HepG2 (cell line): Measurements from ENCODE around the gene ZNF512B. TPM values are rescaled to one million over a fixed set of nuclear protein-coding genes. Genes with fewer than 3 reads are reported as not detected.

ENCODE experiments used
- ARID2 ChIP-seq: sonication (generic); formaldehyde crosslinking; IDR thresholded peaks from 2 replicates; pipeline ENCODE4 v1.8.1; 2022; ENCODE audit warnings: mild to moderate bottlenecking, missing genetic modification reagents, borderline replicate concordance
- HMG20A ChIP-seq: IDR thresholded peaks from 2 replicates; pipeline ENCODE4 v1.6.1; 2016; ENCODE audit warnings: borderline replicate concordance
- NAIF1 ChIP-seq: sonication (generic); formaldehyde crosslinking; IDR thresholded peaks from 2 replicates; pipeline ENCODE4 v1.5.0; 2020; ENCODE audit warnings: mild to moderate bottlenecking, missing genetic modification reagents, borderline replicate concordance
- PRDM15 ChIP-seq: sonication (generic); formaldehyde crosslinking; IDR thresholded peaks from 2 replicates; pipeline ENCODE4 v1.4.0; 2020; ENCODE audit warnings: missing genetic modification reagents
- SKI ChIP-seq: fragments of 450-650 bp; IDR thresholded peaks from one replicate; pipeline ENCODE4 v1.6.1; 2018; ENCODE audit warnings: mild to moderate bottlenecking; ENCODE audit not compliant: partially characterized antibody
- U2AF2 ChIP-seq: fragments of 200-400 bp; formaldehyde crosslinking; IDR thresholded peaks from 2 replicates; pipeline ENCODE4 v1.6.1; 2017; ENCODE audit warnings: low read depth, mild to moderate bottlenecking, low read length
- YY1 ChIP-seq: IDR thresholded peaks from 2 replicates; pipeline ENCODE4 v1.6.1; 2011; ENCODE audit warnings: low read length, low read depth, moderate library complexity, mild to moderate bottlenecking; ENCODE audit not compliant: insufficient read depth, insufficient replicate concordance
- ZBTB3 ChIP-seq: sonication (generic); formaldehyde crosslinking; IDR thresholded peaks from 2 replicates; pipeline ENCODE4 v1.4.0; 2020; ENCODE audit warnings: low read depth, mild to moderate bottlenecking, moderate library complexity, missing genetic modification reagents, borderline replicate concordance
- ZBTB40 ChIP-seq, 2 experiments: fragments of 450-650 bp in 1 of 2; sonication (generic) in 1 of 2; formaldehyde crosslinking in 1 of 2; IDR thresholded peaks; 2 replicates each; pipeline versions ENCODE4 v1.6.1 to v1.8.0; 2016 to 2022; ENCODE audit warnings: antibody characterized with exemption in 1 of 2, mild to moderate bottlenecking in 1 of 2, missing genetic modification reagents in 1 of 2
- ZFP90 ChIP-seq: sonication (generic); formaldehyde crosslinking; IDR thresholded peaks from 2 replicates; pipeline ENCODE4 v1.8.0; 2022; ENCODE audit warnings: missing genetic modification reagents, mild to moderate bottlenecking, inconsistent platforms, borderline replicate concordance
- ZKSCAN8 ChIP-seq: IDR thresholded peaks from 2 replicates; pipeline ENCODE4 v1.6.1; 2016; ENCODE audit warnings: borderline replicate concordance, missing genetic modification reagents, missing compliant biosample characterization
- ZNF296 ChIP-seq: sonication (generic); formaldehyde crosslinking; conservative IDR thresholded peaks from 2 replicates; pipeline ENCODE4 v1.5.0; 2020; ENCODE audit warnings: mild to moderate bottlenecking, missing genetic modification reagents
- ZNF691 ChIP-seq: sonication (generic); formaldehyde crosslinking; IDR thresholded peaks from 2 replicates; pipeline ENCODE4 v1.4.0; 2020; ENCODE audit warnings: missing genetic modification reagents, low read depth, mild to moderate bottlenecking, borderline replicate concordance
- ZNF761 ChIP-seq: sonication (generic); formaldehyde crosslinking; conservative IDR thresholded peaks from 2 replicates; pipeline ENCODE4 v1.4.0; 2020; ENCODE audit warnings: mild to moderate bottlenecking, missing genetic modification reagents
- polyA plus RNA-seq, 8 experiments: library from polyadenylated mRNA; depleted of rRNA in 3 of 8; stranded (reverse) in 7 of 8; unstranded in 1 of 8; fragments of >200 nt; fragmentation: Illumina TruSeq in 4 of 8; extraction: Trizol in 4 of 8; gene quantifications; 2 replicates each; pipeline versions ENCODE4 v1.2.1 to v1.2.3, GENCODE V29; 2011 to 2016; ENCODE audit warnings: low read depth in 4 of 8, missing spikeins in 1 of 8, mixed read lengths in 1 of 8; ENCODE audit not compliant: insufficient read depth in 1 of 8
- total RNA-seq, 5 experiments: library from RNA; depleted of rRNA; stranded (reverse); fragments of >200 nt; fragmentation: Illumina TruSeq; extraction: Trizol; gene quantifications; 2 replicates each; pipeline ENCODE4 v1.2.3, GENCODE V29; 2016; ENCODE audit warnings: low read depth in 1 of 5

The ZNF512B gene
- total and polyA plus RNA-seq, 2 of the 13 experiments (the other 11 are each of a cell fraction or from before 2014, with no cell fraction given): 11.5 to 30.6 TPM

- TF ChIP-seq PRDM15 (CRISPR knock-in tag) (0 out of 2 replicates have a peak, but pooled peaks have one; percentile 6), ARID2 (CRISPR knock-in tag) (no peak), HMG20A (CRISPR knock-in tag) (0 out of 2 replicates have a peak, but pooled peaks have one; percentile 29), ZBTB40 (IDR thresholded peaks at IDR 0.05) (no peak), ZBTB40 (CRISPR knock-in tag; IDR thresholded peaks at IDR 0.05) (no peak), ZNF761 (no peak), ZBTB3 (CRISPR knock-in tag) (peak; percentile 59; the same call in 1 of the 2 replicates), ZNF691 (CRISPR knock-in tag) (peak; percentile 71; the same call in 1 of the 2 replicates), NAIF1 (no peak), ZNF296 (CRISPR knock-in tag) (no peak), SKI (no peak), YY1 (no peak), ZKSCAN8 (CRISPR knock-in tag) (peak; percentile 63; the same call in 1 of the 2 replicates), ZFP90 (CRISPR knock-in tag) (peak; percentile 97), U2AF2 (no peak)
Observed at GRCh38 chr20:63957004-63957689, 12.6 kb downstream of the ZNF512B start (continued).
